Measurements from ENCODE around the gene POLR3B.
"Not testable (repeated sequence)": the region's sequence is repeated elsewhere in the genome, so short reads cannot be mapped to it uniquely, and the experiment has no call there.

The POLR3B gene

DNA sequence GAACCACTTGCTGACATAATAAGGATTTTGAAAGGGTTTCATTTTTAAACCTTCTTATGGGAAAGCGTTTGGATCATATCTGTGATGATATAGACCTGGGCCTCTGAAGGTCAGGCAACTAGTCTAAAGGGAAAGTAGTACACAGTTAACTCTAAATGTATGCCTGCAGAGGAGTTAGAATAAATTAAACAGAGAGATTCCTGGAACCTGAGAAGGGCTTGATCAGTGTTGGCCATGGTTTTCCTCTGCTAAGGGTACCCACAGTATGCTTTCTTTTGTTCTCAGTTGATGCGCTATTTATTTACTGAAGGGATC lies 14.4 kb upstream of the POLR3B start:
- no peak for DNase-seq

DNA sequence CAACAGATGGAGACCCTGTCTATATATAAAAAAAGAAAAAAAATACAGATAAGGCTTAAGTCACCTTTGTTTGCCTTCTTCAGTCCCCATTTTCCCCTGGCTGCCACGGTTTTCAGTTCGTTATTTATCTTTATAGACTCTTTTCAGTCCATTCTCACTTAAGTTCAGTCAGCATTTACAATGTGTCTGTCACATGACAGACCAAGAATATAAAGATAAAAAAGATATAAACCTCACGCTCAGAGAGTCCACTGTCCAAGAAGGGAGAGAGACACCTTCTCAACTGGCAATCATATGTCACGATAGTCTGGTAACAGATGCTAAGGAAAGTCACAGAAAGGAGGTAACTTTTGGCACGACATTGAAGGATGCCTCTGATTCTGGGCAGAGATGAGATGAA lies 13.4 kb upstream of the POLR3B start:
- DNase-seq: no peak

DNA sequence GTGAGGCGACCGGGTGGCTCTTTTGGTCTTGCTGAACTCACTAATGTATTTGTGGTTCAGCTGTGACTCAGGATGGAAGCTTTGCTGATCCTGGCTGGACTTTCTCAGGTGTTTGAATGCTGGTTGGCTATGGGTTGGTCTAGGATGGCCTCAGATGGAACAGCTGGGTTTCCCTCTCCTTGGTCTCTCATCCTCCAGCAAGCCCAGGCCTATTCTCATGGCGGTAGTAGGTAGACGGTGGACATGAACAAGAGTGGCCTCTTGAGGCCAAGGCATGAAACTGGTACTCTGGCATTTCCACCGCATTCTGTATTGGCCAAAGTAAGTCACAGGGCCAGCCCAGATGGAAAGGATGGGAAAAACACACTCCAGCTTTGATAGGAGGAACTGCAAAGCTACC lies 11.8 kb upstream of the POLR3B start:
- DNase-seq: no peak

DNA sequence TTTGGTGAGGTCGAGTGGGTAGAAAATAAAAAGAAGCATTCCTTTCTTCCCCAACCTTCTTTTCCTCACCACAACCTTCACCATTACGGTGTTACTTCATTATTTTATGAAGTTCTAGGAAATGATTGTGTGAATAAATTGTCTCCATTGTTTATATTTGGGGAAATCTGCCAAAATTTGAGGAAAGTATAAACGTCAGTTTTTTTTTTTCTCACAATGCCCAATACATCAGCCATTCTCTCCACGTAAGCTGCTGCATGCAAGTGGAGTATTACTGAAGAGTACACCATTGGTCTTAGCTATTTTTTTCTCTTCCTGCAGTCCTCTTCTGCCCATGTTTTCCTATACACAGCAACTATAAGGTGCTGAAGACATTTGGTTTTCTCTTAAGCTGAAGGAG lies 9.1 kb upstream of the POLR3B start:
- no peak for DNase-seq

DNA sequence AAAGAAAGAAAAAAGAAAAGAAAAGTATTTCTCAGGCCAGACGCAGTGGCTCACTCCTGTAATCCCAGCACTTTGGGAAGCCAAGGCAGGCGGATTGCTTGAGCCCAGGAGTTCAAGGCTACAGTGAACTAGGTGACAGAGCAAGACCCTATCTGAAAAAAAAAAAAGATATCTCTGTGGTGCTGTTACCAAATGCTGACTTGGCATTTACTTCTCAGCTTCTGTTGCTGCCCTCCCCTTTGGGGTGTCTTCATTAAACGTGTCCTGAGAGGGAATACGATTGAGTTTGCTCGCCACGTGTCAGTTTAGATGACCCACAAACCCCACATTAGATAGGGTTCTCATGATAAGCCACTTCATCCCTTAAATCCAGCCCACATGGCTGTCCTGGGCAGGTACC lies 4.4 kb upstream of the POLR3B start:
- no peak for DNase-seq

DNA sequence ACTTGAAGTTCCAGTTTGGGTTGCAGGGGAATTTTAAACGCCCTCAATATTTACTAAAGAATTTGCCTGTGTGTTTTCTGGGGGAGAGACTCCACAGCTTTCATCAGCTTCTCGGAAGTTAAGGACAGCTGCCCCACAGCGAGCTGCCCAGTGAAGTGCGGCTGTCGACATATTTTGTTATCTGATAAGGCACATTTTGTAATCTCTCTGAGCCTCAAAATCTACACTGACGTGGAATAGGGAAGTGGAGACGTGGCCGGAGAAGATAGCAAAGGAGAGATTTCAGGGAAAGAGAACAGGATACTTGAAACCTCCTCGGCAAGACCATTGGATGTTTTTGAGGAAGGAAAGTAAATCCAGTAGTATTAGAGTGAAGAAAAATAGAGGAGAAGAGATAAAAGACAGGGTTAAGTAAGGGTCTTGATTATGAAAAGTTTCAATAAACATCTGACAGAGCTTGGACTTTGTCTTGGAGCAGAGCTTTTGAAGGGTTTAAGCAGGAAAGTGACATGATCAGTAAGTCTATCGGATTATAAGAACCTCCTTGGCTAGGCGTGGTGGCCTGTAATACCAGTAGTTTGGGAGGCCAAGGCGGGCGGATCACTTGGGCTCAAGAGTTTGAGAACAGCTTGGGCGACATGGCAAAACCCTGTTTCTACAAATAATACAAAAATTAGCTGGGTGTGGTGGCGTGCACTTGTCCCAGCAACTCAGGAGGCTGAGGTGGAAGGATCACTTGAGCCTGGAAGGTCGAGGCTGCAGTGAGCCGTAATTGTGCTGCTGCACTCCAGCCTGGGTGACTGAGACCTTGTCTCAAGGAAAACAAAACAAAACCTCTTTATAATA lies 1.1 kb downstream of the POLR3B start:
- DNase-seq: no peak

DNA sequence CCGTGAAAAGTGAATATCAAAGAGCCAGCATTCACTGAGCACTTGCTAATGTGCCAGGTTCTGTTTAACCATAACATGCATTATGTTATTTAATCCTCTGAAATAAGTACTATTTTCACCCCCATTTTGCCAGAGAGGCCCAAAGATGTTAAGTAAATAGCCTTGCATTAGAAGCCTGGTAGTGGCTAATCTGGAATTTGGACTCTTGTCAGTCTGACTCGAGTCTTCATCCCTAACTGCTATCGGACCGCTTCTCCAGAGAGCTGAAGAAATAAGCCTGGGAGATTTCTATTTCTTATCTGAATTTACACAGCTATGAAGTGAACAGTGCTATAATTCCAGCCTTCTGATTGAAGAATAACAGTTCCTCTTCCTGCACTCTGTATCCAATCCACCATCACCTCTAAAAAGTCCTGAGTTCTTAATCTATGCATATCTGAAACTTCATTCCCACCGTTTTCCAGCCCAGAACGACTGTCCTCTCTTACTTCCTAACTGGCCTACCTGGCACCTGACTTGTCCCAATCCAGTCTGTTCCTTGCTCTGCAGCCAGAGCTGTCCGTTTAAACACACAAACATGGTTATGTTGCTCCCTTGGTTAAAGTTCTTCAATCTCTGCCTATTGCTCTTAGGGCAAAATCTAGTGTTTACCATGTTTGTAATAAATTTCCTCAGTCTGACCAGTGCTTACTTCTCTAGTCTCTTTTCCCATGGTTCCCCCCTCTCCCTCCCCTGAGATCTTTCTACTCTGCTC lies 2.3 kb downstream of the POLR3B start:
- DNase-seq: no peak

DNA sequence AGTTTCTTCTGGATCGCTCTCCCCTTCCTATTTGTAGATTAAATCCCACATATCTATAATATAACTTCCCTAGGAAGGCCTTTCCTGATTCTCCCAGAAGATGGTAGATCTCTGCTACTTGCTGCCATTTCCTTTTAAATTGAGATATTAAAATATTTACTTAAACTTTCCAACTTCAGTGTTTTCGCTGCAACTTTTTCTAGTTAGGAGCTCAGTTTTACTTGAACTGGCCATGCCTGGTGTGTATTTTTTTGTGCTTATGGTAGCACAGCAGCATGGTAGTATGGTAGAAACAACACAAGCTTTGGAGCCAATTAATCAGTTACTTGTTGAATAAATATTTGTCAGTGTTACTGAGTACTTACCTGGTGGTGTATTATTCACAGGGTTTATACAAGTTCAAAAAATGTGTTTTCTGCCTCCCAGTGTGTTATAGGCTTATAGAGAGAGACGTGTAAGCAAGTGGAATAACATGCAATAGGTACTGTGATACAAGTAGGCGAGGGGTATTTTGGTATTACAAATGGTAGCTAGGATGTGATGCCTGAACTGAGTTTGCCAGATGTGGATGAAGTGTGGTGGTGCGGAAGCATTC lies 2.9 kb downstream of the POLR3B start:
- no peak for DNase-seq

DNA sequence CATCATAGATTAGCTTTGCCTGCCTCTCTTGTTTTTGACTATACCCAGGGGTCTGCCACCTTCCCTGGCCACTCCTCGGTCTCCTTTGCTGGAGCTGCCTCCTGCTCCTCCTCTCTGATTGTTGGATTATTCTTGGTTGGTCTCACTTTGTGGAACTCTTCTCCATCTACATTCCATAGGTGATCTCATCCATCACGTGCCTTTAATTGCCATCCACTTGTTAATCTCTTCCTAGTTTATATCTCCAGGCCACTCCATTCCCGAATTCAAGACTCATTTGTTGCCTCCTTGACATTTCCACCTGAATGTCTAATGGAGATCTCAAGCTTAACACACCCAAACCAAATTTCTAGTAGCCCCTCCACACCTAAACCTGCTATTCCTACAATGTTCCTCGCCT lies 5.4 kb downstream of the POLR3B start:
- DNase-seq: no peak

DNA sequence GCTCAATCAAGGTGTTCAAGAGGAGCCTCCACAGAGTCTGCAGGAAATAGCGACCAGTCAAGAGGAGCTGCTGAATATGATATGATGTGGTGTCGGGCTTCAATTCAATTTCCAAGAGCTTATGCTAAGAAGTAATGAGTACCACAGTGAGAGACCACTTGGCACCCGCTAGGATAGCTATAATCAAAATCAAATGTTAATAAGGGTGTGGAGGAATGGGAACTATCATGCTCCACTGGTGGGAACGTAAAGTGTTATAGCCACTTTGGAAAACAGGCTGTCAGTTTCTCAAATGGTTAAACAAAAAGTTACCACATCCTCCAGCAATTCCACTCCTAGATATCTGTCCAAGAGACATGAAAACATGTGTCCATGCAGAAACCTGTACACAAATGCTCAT lies 6.7 kb downstream of the POLR3B start:
- DNase-seq: no peak

DNA sequence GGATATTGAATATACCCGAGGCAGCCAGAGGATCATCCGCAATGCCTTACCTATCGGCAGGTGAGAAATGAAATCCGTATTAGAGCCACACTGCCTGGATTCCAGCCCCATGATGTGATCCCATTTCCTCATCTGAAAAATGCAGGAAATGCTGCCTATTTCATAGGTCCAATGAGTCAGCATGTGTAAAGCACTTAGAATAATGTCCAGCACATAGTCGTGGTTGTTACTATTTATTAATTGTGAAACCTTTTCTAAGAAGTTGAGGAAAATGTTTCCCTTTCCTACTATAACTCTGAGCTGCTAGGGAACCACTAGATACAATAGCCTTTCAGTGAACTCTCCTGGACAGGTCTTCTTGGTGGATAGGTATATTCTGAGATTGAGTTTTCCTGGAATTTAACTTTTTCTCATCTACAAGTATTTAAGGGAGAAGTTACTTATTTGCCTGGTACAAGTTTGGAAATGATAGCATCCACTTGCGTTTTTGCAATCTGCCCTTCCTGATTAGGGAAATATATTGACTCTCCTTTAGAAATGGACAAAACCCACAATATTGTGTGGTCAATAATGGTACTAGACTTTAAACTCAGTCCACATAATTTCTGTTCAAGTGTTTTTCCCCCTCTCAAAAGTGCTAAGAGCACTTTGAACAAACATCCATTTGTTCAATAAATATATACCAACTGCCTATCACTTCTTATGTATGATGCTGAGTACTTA lies 12.2 kb downstream of the POLR3B start:
- DNase-seq: no peak

DNA sequence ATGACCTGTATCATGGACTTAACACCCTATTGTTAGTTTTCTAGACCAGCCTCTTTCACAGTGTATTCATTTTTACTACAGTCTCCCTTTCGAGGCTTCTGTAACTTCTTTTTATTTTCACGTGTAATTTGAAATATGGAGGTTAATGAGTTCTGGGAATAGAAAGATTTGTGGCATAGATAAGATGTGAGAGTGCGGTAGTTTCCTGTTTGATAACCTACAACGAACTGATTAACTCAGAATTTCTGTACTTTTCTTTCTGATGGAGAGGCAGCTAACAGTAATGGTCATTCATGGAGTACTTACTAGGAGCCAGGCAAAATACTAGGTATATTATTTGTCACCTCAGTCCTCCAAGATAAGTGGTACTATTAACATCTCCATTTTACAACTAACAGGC lies 21.2 kb downstream of the POLR3B start:
- DNase-seq: no peak

DNA sequence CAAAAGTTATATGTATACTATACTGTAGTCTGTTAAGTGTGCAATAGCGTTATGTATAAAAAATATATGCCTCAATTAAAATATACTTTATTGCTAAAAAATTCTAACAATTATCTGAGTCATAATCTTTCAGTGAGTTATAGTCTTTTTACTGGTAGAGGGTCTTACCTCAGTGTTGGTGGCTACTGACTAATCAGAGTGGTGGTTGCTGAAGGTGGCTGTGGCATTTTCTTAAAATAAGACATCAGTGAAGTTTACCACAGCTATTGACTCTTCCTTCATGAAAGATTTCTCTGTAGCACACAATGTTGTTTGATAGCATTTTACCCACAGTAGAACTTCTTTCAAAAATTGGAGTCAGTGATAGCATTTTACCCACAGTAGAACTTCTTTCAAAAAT lies 23.4 kb downstream of the POLR3B start:
- no peak for DNase-seq

DNA sequence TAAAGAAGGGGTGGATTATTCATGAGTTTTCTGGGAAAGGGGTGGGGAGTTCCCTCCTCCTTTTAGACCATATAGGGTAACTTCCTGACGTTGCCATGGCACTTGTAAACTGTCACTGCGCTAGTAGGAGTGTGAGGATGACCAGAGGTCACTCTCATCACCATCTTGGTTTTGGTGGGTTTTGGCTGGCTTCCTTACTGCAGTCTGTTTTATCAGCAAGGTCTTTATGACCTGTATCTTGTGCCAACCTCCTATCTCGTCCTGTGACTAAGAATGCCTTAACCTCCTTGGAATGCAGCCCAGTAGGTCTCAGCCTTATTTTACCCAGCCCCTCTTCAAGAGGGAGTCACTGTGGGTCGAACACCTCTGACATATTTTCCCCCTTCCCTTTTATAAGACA lies 24.3 kb downstream of the POLR3B start:
- not testable (repeated sequence) for DNase-seq

DNA sequence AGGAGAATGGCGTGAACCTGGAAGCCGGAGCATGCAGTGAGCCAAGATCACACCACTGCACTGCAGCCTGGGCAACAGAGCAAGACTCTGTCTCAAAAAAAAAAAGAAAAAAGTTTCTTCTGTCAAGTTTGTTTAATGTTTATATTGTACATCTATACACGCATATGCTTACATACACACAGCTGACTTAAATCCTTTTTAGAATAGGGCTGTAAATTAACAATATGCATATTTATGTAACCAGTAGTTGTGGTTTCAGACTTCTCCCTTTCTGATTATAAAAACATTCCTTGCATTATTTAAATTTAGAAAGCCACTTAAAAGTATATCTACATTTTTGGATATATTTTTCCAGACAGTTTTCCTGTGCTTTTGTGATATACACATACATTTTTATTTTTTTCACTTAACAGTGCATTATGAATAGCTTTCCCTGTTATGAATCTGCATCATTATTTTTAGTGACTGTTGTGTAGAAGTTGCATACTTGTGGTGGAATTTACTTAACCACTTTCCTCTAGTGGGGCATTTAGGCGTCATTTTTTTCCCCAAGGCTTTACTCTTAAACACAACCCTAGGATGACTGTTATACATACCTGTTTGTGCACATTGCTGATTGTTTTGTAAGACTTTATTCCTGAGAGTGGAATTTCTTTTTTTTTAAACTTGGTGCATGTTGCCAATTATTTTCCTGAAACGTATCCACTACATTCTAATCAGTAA lies 29.4 kb downstream of the POLR3B start:
- no peak for DNase-seq

DNA sequence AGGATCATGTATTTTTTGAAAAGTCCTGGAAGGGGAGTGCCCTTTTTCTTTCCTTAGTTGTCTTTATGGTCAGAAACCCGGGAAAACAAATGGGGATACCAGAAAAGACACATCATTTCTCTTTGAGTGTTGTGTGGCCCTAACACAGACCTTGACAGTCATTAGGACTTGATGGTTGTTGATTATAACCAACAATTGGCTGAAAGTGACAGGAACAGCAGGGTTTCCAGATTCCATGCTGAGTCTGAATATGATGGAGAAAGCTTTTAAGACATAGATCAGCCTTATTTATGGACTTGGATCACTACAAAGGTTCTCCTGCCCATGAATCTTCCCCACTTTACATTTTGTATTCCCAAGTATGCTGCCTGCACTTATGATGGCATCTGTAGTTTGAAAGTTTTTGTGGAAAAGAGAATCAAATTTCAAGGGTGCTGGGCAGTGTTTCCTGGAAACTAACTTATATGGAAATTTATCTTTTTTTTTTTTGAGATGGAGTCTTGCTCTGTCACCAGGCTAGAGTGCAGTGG lies 30.4 kb downstream of the POLR3B start:
- DNase-seq: no peak

DNA sequence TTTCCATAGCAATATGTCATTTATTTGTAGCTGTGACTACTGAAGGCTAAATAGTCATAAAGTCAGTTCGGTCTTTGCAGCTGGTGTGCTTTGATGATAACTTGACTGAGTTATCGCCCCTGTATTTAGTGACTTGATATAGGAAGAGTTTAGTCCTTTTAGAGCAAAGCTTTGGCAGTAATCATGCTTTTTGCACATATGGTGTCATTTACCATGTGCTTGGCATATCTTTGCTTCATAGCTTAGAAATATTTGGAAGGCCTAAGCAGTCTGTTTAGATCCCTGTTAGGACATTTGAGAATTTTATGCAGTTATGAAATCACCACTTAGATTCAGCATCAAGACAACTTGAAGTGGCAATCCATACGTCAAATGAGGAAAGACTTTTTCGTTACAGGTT lies 31.6 kb downstream of the POLR3B start:
- no peak for DNase-seq

DNA sequence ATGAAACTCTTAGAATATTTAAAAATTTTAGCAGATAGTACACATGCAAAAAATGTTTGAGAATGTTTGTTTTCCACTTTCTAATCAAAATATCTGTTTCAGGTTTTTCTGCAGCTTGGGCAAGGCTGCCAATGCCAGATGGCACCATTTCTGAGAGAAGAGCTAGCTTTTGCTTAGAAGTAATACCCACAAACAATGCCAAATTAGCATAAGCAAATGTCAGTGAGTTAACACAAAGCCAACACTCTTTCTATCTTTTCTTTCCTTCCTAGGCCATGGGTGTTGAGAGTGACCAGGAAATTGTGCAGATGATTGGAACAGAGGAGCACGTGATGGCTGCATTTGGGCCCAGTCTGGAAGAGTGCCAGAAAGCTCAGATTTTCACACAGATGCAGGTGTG lies 35.2 kb downstream of the POLR3B start:
- DNase-seq: no peak

DNA sequence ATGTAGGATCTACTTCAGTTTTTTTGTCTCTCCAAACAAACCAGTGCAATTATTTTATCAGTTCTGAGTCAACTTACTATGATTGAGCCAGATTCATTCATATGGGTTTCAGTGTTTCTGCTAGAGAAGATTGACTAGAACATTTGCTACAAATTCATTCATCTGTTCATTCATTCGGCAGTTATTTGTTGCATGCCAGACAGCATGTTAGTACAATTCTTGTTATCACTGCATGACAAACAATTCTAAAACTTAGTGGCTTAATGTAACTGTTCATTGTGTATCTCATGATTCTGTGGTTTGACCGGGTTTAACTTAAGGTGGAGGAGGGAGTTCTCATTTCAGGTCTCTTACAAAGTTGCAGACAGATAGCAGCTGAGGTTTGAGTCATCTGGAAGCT lies 52.3 kb downstream of the POLR3B start:
- DNase-seq: no peak

DNA sequence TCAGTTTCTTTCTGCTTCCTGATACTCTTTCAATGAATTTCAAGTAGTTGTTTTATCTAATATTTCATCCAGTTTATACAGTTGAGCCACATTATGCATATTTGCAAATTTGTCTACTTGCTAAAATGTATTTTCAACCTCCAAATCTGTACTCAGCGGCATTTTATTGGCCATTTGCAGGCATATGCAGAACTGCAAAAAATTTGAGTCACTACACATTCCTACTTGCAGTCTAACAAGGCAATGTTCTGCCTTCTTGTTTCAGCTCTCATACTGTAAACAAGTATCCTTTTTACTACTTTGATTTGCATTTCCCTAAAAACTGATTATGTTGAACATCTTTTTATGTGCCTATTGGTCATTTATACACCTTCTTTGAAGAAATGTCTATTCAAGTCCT lies 55.0 kb downstream of the POLR3B start:
- DNase-seq: no peak

DNA sequence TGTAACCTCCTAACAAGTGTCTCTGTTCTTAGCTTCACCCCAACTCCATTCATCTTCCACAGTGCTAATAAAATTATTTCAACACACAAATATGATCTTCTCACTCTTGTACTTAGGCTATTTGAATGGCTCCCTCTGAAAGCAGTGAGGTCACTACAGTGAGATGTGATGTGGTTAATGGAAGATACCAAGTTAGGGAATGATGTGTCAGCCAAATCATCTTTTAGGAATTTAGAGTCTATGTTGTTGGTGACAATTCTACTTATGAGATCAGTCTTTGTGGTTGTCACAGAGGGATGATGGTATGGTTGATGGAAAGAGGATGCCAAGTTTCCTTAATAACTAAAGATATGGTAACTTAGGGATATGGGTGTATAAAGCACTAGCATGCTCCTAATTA lies 57.6 kb downstream of the POLR3B start:
- no peak for DNase-seq

DNA sequence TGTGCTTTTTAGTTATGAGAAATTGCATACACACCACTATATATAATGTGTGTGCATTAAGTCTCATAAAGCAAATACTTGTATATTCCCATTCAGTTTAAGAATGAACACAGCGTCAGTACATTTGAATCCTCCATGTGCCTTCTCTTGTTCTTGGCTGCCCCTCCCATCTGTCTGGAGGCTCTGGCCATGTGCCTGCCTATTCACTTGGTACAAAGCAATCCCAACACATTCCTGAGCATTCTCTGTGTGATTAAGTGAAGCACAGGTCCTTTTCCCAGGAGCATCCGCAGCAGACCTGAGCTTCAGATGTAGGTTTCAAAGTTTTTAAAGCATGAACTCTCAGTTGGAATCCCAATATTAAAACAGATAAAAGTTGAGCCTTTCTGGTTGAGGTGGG lies 58.7 kb downstream of the POLR3B start:
- no peak for DNase-seq
